Right cardiac atrium (tissue), 5 donors: ENCODE data around the gene HDC. TPM values are rescaled to one million over a fixed set of nuclear protein-coding genes. Genes with fewer than 3 reads are reported as not detected.
A peak's percentile ranks its signal among the peaks of the same experiment; 100 is the strongest.

Experiments
- ATAC-seq, 2 donors: fragments of 200-7000 bp; cut with Tn5 transposase; one replicate each; pipeline versions ENCODE4 v1.8.0 to v1.9.1; 2020; ENCODE audit warnings: moderate library complexity in 2 of 2, mild to moderate bottlenecking in 1 of 2
- DNase-seq, 3 donors: peaks; one replicate each; pipeline ENCODE4 v3.0.0-alpha.2; 2020
- H3K27ac ChIP-seq: one replicate; pipeline ENCODE4 v1.5.1; 2013; ENCODE audit warnings: mild to moderate bottlenecking, low read length, control low read depth, moderate library complexity
- H3K27me3 ChIP-seq: one replicate; pipeline ENCODE4 v1.6.1; 2013; ENCODE audit not compliant: control insufficient read depth, insufficient read depth
- H3K4me1 ChIP-seq: one replicate; pipeline ENCODE4 v1.6.1; 2013; ENCODE audit warnings: low read length; ENCODE audit not compliant: control insufficient read depth, insufficient read depth
- H3K4me3 ChIP-seq: one replicate; pipeline ENCODE4 v1.5.1; 2013; ENCODE audit warnings: low read length, control low read depth
- H3K9me3 ChIP-seq: one replicate; pipeline ENCODE4 v1.6.1; 2013; ENCODE audit warnings: low read length; ENCODE audit not compliant: control insufficient read depth
- WGBS: extraction: QIAGEN DNeasy Blood & Tissue Kit; methylation state at CpG from one replicate; pipeline ENCODE4 v1.1.7; 2013; 5-methylcytosine and 5-hydroxymethylcytosine counted together
- intact Hi-C, 4 donors: fragments of 100-400 bp; cut with DNase I; formaldehyde crosslinking; loops; one replicate each; pipeline versions ENCODE4 v1.11.0 to v1.14.0; 2022 to 2023
- polyA plus RNA-seq: library from polyadenylated mRNA; stranded (reverse); fragments of 200-250 nt; gene quantifications from one replicate; pipeline ENCODE4 v1.2.3, GENCODE V29; 2013
- total RNA-seq, 4 donors: library from RNA; stranded (reverse); fragmentation: NEBNext Ultra II Directional; extraction: Animal tissue kit (Norgen Biotek cat#: 25700); gene quantifications; one replicate each; pipeline ENCODE4 v1.2.1, GENCODE V29; 2021
- donor health status: healthy with polysubstance abuse.
- donor health status: DM: no; HTN: yes; CAD: no.
- donor health status: DM: no; HTN: no; CAD: no.
- donor health status: DM: no; HTN: yes; CAD: no; lungs with severe emphysema.
- donor health status: DM: yes; HTN: yes; CAD: no.

HDC gene
- total and polyA plus RNA-seq, 5 donors = 0.12 to 0.62 (median 0.56) TPM; not detected in 2

DNA sequence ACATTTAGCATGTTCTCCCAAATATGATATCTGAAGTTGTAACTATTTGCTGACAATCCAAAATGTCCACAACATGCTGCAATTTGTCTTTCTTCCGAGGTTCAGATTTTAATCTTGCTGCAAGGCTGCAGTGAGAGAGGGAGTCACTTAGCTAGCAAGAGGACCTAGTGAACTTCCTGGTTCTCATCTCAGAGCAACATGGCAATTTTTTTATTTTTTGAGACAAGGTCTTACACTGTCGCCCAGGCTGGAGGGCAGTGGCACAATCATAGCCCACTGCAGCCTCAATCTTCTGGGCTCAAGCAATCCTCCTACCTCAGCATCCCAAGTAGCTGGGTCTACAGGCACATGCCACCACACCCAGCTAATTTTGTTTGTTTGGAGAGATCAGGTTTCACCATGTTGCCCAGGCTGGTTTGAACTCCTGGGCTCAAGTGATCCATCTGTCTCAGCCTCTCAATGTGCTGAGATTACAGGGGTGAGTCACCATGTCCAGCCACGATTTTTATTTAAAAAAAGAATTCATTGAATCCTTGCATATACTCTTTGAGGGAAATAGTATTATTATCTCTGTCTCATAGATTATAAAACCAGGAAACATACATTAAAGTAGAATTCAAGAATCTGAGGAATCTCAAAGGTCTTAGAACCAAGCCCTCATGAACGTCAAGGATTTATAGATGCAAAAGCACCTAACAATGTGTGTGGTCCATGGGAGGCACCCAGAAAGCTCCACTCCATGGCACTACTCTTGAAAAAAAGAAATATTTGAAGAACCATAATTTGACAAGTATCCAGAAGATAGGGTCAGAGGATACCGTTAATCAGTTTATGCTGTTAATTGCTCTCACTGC, 9.1 kb downstream of the HDC start:
- no peak overlapping the region for H3K4me3 ChIP-seq
- H3K9me3 ChIP-seq = no peaks in the 10 kb centered on the region
- WGBS = 63% methylated on average over 5 of the region's 5 CpGs
- no peaks in the 10 kb centered on the region for H3K4me1 ChIP-seq
- ATAC-seq (no peak), DNase-seq (no peak)
- intact Hi-C loops = no loop called here
- H3K27me3 ChIP-seq = no peaks in the 10 kb centered on the region
- no peak overlapping the region for H3K27ac ChIP-seq

DNA sequence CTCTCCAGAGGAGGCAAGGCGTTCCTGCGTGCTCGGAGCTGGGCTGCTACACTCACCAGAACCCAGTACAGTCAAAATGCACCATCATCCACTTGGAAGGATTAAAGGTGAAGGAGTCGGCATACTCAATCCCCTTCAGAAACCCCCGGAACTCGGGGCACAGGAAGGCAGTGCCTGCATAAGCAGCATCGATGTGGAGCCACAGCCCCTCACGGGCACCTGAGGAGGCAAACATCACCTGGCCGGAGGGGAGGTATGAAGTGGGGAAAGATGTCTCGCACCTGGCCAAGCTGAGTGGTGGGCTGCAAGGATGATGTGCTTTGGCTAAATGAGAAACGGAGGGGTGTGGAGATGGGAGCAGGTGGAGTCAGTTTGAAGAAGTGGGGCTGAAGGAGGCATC, 13.0 kb downstream of the HDC start:
- WGBS = 95% methylated on average over 11 of the region's 11 CpGs
- Histone ChIP-seq H3K4me3 (no peak overlapping the region), H3K9me3 (no peaks in the 10 kb centered on the region), H3K4me1 (no peaks in the 10 kb centered on the region), H3K27ac (no peak overlapping the region), H3K27me3 (no peaks in the 10 kb centered on the region)
- no peak for DNase-seq
- no peak for ATAC-seq
- intact Hi-C loops = no loop called here

DNA sequence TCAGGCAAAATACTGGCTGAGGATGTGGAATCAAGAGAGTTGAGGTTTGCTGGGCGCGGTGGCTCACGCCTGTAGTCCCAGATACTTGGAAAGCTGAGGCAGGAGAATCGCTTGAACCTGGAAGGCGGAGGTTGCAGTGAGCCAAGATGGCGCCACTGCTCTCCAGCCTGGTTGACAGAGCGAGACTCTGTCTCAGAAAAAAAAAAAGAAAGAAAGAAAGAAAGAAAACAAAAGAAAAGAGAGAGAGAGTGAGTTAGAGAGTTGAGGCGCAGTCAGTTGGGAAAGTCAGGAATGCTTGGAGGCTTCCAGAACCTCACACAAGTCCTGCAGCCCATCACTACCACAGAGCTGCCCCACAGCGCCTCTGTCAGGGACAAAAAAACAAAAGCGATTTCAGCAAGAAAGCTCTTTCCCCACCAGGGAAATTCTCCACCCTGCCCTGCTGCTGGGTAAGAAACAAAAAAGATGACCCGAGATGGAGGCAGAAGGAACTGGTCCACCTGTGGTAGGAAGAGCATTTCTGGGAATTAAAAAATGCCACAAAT, 13.8 kb downstream of the HDC start:
- 81% methylated on average over 11 of the region's 11 CpGs for WGBS
- intact Hi-C loops = no loop called here
- Histone ChIP-seq H3K27me3 (no peaks in the 10 kb centered on the region), H3K27ac (no peak overlapping the region), H3K4me1 (no peaks in the 10 kb centered on the region), H3K4me3 (no peak overlapping the region), H3K9me3 (no peaks in the 10 kb centered on the region)
- DNase-seq (no peak), ATAC-seq (no peak)

DNA sequence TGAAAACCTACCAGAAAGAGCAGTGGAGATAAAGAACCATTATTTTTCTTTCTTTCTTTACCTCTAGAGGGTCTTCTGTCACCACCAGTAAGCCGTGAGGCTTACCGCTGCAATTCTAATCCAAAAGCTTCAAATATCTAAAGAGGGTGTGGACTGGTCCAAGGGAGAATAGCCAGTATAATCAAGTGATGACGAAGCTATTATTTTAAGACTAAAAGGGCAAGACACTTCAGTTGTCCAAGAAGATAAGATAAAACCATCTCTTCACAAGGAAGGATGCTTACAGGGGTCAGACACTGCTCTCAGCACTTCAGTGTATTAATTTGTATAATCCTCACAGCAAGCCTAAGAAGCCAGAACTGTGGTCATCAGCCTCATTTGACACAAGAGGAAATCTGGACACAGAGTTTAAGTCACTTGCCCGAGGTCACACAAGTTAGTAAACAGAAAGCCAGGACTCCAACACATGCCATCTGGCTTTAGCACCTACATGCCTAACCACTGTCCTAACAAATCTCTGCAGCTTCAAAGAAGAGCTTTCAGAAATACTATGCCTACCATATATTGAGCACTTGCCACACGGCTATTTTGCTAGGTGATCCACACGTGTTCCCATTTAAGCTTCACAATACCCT, 14.6 kb downstream of the HDC start:
- ATAC-seq = no peak
- WGBS = 36% methylated on average over 6 of the region's 6 CpGs

DNA sequence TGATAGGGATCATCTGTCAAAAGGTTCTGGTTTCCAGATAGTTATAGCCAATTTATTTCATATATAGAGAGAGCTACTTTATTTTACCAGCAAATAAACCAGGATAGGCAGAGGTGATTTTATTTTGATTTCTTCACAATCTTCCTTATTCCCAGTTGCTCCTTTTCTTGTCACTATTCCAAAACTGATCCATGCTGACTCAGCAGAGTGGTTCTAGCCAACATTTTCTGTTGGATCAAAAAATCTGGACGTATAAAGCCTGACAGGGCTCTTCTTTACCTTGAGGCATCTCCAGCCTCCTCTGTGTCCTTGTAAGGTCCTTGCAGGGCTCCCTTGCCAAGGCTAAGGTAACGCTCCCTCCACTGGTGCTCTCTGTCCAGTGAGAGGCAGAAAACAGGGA, 15.8 kb downstream of the HDC start:
- ATAC-seq (no peak), DNase-seq (no peak)
- Histone ChIP-seq H3K4me1 (no peaks in the 10 kb centered on the region), H3K27ac (no peak overlapping the region), H3K9me3 (no peaks in the 10 kb centered on the region), H3K27me3 (no peaks in the 10 kb centered on the region), H3K4me3 (no peak overlapping the region)
- 61% methylated on average over 2 of the region's 2 CpGs for WGBS
- intact Hi-C loops = no loop called here

More for the DNA sequence above, 14.6 kb downstream of the HDC start:
- DNase-seq = no peak
- no peaks in the 10 kb centered on the region for H3K9me3 ChIP-seq
- no peak overlapping the region for H3K4me3 ChIP-seq
- no peaks in the 10 kb centered on the region for H3K4me1 ChIP-seq
- intact Hi-C loops = no loop called here
- no peaks in the 10 kb centered on the region for H3K27me3 ChIP-seq
- H3K27ac ChIP-seq = no peak overlapping the region

DNA sequence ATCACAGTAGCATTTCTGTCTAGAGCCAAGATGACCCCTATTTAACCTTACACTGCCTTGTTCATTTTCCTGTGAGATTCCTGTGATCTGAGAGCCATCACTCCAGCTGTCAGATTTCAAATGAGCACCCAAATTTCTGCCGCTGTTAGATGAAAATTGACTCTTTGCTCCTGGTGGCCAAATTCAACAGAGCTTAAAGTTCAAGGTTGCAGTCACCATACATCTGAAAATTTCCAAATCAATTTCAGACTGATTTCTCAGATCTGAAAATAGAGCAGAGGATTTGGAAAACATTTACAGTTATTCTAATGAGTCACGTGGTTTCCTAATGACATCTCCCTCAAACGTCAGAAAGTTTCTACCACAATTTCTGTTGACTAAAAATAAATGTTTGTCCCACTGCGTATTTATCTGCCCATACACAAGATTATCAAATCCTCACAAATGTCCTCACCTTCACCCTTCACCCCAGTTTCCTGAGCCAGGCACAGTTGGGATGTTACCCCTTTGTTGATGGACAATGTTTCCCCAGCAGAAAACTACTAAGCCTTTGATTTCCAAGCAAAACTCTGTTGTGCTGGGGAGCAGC, 16.4 kb downstream of the HDC start:
- intact Hi-C loops = no loop called here
- 43% methylated on average over 4 of the region's 4 CpGs for WGBS
- no peak for DNase-seq

DNA sequence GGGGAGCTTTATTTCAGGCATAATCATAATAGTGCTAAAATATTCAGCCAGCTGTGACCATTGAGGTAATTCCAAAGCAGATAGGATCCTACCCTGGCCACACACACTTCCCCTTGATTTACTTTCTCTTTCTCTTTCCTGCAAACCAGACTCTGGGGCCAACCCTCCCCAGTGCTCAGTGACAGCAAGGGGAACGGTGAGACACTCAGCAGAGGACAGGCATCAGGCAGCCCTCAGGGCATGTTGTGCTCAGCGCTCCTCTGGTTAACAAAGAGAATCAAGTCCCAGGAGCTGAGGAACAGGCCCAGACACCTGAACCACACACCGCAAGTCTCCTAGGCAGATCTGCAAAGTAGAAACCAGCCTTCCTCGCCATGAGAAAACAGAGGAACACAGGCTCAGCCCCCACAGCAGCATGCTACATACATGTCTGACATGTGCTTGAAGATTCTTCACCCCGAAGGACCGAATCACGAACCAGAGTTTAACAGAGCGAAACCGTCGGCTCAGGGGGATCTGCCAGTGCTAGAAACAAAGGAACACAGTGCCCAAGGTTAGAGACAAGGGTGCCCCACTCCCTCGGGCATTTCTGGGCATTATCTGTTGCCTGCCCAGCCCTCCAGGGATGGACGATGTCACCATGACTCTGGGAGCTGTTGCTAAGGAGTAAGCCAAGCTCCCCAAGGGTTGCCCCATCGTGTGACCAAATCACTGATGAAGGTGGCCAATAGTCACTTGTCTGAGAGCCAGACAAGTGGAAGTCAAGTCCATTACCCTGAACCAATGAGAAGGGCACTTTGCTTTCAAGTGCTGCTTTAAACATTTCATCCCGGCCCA, 17.5 kb downstream of the HDC start:
- intact Hi-C loops = no loop called here
- peak in 1 of 3 donors; percentile 58 for DNase-seq
- WGBS = 88% methylated on average over 14 of the region's 14 CpGs
- H3K27ac ChIP-seq = no peak overlapping the region
- no peaks in the 10 kb centered on the region for H3K4me1 ChIP-seq
- H3K27me3 ChIP-seq = no peaks in the 10 kb centered on the region
- no peaks in the 10 kb centered on the region for H3K9me3 ChIP-seq
- no peak overlapping the region for H3K4me3 ChIP-seq
- ATAC-seq = peak; percentile 59 to 62

More for the DNA sequence above, 16.4 kb downstream of the HDC start:
- no peaks in the 10 kb centered on the region for H3K27me3 ChIP-seq
- H3K4me1 ChIP-seq = no peaks in the 10 kb centered on the region
- no peak for ATAC-seq
- no peaks in the 10 kb centered on the region for H3K9me3 ChIP-seq
- no peak overlapping the region for H3K4me3 ChIP-seq
- no peak overlapping the region for H3K27ac ChIP-seq

DNA sequence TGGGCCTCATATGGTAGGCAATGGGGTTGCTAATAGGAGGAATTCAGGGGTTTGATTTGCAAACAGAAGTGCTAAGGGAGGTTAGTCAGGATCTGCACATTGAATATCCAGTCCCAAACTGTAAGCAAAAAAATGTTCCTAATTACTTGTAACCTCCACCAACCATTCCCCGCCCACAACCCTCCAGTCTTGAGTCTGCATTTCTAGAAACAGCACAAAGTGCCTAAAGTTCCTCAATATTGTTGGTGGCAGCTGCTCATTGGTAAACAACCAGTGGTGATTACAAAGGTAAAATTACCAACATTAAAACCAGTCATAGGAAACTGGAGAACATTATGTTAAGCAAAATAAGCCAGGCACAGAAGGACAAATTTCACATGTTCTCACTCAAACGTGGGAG, 18.9 kb downstream of the HDC start:
- Histone ChIP-seq H3K27me3 (no peaks in the 10 kb centered on the region), H3K4me1 (no peaks in the 10 kb centered on the region), H3K4me3 (no peak overlapping the region), H3K9me3 (no peaks in the 10 kb centered on the region), H3K27ac (no peak overlapping the region)
- intact Hi-C loops = no loop called here
- WGBS = 88% methylated on average over 2 of the region's 2 CpGs
- DNase-seq = no peak
- no peak for ATAC-seq

DNA sequence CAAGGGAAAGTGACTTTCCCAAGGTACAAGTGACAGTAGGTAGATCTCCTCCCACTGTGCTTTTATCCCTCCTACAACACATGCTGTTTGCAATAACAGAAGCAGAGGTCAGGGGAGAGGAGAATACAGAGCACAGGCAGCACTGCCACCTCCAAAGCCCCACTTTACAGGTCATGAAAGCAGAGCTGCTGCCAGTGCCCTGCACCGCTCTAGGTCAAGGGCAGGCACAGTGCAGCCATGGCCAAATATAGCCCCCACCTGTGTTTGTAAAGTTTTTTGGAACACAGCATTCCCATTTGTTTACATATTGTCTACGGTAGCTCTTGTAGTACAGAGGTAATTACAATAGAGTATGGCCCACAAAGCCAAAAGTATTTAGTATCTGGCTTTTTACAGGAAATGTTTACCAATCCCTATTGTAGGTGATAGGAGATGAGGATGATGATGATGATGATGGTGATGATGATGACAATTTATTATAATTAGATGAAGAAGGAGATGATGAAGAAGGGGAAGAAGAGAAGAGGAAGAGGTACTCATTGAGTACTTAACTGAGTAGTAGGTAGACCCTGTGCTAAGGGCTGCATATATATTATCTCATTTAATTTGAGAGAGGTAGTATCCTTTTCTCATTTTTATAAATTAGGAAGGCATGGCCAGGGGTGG, 20.4 kb downstream of the HDC start:
- H3K9me3 ChIP-seq = no peaks in the 10 kb centered on the region
- H3K27ac ChIP-seq = no peak overlapping the region
- H3K4me1 ChIP-seq = no peaks in the 10 kb centered on the region
- H3K27me3 ChIP-seq = no peaks in the 10 kb centered on the region
- H3K4me3 ChIP-seq = no peak overlapping the region
- intact Hi-C loops = no loop called here
- no peak for DNase-seq
- no peak for ATAC-seq
- WGBS = 95% methylated on average over 2 of the region's 2 CpGs

DNA sequence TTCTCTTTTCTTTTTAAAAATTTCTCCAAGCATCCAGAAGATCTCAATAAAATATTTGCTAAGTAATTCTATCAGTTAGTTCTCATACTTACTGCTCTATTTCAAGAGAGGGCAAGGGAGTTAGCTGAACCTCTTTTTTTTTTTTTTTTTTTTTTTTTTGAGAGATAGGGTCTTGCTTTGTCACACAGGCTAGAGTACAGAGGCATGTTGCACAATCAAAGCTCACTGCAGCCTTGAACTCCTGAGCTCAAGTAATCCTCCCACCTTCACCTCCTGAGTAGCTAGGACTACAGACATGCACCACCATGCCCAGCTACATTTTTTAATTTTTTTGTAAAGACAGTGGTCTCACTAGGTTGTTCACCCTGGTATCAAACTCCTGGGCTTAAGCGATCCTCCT, 21.4 kb downstream of the HDC start:
- Histone ChIP-seq H3K4me3 (no peak overlapping the region), H3K4me1 (no peaks in the 10 kb centered on the region), H3K9me3 (no peaks in the 10 kb centered on the region), H3K27me3 (no peaks in the 10 kb centered on the region), H3K27ac (no peak overlapping the region)
- 95% methylated on average over 1 of the region's 1 CpG for whole genome bisulfite sequencing
- DNase-seq (no peak), ATAC-seq (no peak)
- intact Hi-C loops = no loop called here
